SKM-1 treated with dmso at 0.1 percent for 144 hours (cell line): ENCODE data around the gene PACS1.
"Not testable (repeated sequence)": the region's sequence is repeated elsewhere in the genome, so short reads cannot be mapped to it uniquely, and the experiment has no call there.

Experiments used
- DNase-seq: peaks from one replicate; lab custom pipeline; 2025; ENCODE audit not compliant: unreplicated experiment; lab: John Stamatoyannopoulos, UW

The PACS1 gene

GRCh38 chr11:66106786-66107599, 36.9 kb downstream of the PACS1 start:
- no peak for DNase-seq

- no peak for DNase-seq
Measured at GRCh38 chr11:66107600-66108510, 37.8 kb downstream of the PACS1 start.

GRCh38 chr11:66109294-66109693, 39.2 kb downstream of the PACS1 start:
- DNase-seq, result no peak

- DNase-seq, result no peak
Measured at GRCh38 chr11:66111158-66111557, 41.1 kb downstream of the PACS1 start.

- no peak for DNase-seq
Measured at GRCh38 chr11:66112041-66112491, 42.0 kb downstream of the PACS1 start.

GRCh38 chr11:66112601-66113499, 42.8 kb downstream of the PACS1 start:
- DNase-seq, result no peak

- not testable (repeated sequence) for DNase-seq
Measured at GRCh38 chr11:66114957-66115356, 44.9 kb downstream of the PACS1 start.

GRCh38 chr11:66115638-66116301, 45.7 kb downstream of the PACS1 start:
- DNase-seq, result no peak

- DNase-seq, result no peak
Measured at GRCh38 chr11:66116576-66117361, 46.7 kb downstream of the PACS1 start.

GRCh38 chr11:66118847-66119246, 48.8 kb downstream of the PACS1 start:
- no peak for DNase-seq

- no peak for DNase-seq
Measured at GRCh38 chr11:66119348-66120133, 49.5 kb downstream of the PACS1 start.

GRCh38 chr11:66121466-66121865, 51.4 kb downstream of the PACS1 start:
- no peak for DNase-seq

- no peak for DNase-seq
Measured at GRCh38 chr11:66123902-66124301, 53.8 kb downstream of the PACS1 start.

GRCh38 chr11:66124564-66124963, 54.5 kb downstream of the PACS1 start:
- DNase-seq, result no peak

- no peak for DNase-seq
Measured at GRCh38 chr11:66126064-66126463, 56.0 kb downstream of the PACS1 start.

GRCh38 chr11:66126808-66127555, 56.9 kb downstream of the PACS1 start:
- peak; percentile 65 for DNase-seq

- DNase-seq, result no peak
Measured at GRCh38 chr11:66130978-66131377, 60.9 kb downstream of the PACS1 start.
